Smooth muscle cell of the brain vasculature (primary cell): Measurements from ENCODE around the gene TPD52L2.
"Not testable (repeated sequence)": the region's sequence is repeated elsewhere in the genome, so short reads cannot be mapped to it uniquely, and the experiment has no call there.

Source experiments
- DNase-seq: peaks from one replicate; pipeline ENCODE4 v3.0.0-alpha.2; 2012; ENCODE audit warnings: low read depth, low spot score

The TPD52L2 gene

DNA sequence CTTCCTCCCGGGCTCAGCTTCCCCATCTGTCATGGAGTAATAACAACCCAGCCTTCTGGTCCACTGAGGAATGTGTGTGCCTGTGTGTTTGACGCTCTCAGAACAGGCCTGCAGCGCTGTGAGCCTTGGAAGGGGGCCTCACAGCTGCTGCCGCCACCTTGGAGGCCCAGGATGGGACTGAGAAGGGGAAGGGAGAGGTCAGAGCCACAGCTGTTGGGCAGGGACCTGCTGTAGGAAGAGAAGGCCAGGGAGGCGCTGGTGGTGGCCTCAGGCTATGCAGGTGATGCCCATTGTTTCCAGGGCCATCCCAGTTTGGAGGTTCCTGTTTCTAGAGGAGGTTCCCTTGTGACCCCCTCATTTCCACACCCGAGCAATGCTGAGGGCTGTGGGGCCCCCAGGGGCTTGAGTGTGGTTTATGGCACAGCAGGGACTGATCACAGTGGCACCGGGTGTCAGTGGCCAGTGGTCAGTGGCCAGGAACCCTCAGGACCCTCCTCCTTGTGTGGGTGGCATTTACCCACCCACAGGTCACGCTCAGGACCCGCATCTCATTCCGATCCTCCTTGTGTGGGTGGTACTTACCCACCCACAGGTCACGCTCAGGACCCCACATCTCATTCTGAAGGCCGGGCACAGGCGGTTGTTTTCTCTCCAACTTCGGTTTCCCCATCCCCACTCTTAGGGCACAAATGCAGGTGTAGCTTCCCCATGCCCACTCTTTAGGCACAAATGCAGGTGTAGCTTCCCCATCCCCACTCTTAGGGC, 14.0 kb downstream of the TPD52L2 start:
- DNase-seq, result no peak

- DNase-seq, result not testable (repeated sequence)
These were observed 15.8 kb downstream of the TPD52L2 start for GRCh38 chr20:63880901-63881300.

- DNase-seq, result no peak
These were observed 16.6 kb downstream of the TPD52L2 start for GRCh38 chr20:63881451-63882226.

GRCh38 chr20:63882257-63883200, 17.5 kb downstream of the TPD52L2 start:
- no peak for DNase-seq

GRCh38 chr20:63883201-63883593, 18.1 kb downstream of the TPD52L2 start:
- no peak for DNase-seq

DNA sequence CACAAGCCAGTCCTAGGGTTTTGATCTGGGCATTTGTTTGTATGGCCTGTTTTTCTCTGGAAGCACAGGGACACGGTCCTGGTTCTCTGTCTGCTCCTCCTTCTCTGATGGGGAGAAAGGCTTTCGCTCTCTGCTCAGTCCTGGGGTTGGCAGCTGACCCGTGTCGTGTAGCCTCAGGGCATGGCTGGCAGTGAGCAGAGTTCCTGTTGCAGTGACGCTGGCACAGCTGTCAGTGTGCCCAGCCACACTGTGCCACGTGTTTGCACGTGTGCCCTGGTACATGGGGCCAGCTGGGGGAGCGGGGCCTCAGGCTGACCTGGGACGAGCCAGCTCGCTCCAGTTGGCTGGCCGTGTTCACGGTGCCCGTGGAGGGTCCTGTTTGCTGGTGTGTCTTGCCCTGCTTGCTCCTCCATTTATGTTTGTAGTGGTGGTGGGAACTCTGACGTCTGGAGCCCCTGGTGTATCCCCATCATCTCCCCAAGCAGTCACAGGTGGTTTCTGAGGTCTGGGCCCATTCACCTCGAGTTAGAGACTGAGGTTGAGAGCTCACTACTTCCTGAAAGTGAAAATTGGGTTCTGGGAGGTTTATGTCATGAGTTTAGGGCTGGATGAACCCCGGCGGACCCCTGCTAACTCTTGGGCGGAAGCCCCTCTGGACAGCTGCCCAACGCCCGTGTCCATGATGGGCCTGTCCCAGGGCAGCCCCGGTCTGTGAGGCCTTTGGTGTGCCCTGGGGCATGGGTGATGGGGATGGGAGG, 19.6 kb downstream of the TPD52L2 start:
- no peak for DNase-seq

DNA sequence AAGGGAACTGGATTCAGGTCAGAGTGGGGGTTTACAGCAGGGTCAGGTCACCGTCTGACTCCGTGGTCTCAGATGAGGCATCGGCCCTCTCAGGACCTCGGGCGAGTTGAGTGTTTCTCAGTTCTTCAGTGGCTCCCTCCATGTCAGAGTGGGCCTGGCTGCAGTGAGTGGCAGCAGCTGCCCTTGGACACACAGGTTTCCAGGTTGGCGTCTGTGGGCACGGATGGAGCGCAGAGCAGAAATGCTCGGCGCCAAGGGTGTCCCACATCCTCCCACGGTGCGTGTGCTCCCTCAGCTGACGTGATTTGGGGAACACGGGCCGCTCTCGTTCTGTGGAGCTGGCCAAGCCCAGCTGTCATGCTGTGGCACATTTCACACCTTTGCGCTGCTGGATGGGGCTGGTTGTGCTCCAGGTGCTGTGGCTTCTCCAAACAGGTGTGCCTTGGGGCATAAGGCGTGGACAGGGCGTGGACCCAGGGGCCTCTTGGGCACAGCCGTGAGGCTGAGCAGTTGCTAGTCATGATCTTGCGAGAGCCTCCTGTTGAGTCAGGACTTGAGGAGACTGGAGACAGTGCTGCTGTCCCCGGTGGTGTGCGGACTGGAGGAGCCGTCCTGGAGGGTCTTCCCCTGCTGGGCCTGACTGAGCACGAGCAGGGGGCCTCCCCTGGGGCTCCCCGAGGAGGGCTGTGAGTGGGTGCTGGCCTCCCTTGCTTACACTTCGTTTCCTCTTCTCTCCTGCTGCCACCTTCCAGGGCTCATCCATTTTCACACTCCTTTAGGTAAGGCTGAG, 20.4 kb downstream of the TPD52L2 start:
- no peak for DNase-seq

DNA sequence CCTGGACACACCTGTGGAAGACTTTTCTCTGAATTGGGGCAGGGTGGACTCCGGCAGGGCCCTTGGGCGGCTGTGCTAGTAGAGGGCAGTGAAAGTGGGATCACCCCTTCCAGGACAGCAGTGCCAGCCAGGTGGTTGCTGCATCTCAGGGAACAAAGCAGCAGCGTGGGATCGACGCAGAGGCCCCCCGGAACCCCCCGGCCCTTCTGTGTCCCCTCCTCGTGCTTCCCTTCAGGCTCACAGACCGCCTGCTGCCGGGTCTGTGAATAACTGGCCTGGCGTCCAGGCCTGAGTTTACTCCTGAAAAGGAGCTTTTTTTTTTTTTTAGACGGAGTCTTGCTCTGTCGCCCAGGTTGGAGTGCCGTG, 21.0 kb downstream of the TPD52L2 start:
- no peak for DNase-seq

GRCh38 chr20:63886921-63887320, 21.9 kb downstream of the TPD52L2 start:
- DNase-seq, result no peak

GRCh38 chr20:63889241-63890200, 24.5 kb downstream of the TPD52L2 start:
- no peak for DNase-seq

DNA sequence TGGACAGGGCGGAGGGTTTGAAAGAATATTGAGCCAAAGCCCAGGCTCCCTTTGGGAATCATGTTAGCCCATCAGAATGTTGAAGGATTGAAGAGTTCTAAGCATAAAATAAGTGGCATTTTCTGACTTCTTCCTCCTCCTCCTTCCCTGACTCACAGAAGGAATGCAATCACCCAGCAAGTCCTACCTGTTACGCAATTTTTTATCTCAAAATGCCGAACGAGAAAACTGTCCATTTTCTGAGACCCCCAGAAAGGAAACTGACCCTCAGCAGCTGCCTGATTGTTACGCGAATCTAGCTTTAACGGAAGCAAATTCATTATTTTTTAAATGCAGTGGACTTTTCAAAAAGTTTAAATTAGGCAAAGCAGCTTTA, 25.1 kb downstream of the TPD52L2 start:
- DNase-seq, result no peak

- no peak for DNase-seq
These were observed 25.5 kb downstream of the TPD52L2 start for GRCh38 chr20:63890616-63891015.

DNA sequence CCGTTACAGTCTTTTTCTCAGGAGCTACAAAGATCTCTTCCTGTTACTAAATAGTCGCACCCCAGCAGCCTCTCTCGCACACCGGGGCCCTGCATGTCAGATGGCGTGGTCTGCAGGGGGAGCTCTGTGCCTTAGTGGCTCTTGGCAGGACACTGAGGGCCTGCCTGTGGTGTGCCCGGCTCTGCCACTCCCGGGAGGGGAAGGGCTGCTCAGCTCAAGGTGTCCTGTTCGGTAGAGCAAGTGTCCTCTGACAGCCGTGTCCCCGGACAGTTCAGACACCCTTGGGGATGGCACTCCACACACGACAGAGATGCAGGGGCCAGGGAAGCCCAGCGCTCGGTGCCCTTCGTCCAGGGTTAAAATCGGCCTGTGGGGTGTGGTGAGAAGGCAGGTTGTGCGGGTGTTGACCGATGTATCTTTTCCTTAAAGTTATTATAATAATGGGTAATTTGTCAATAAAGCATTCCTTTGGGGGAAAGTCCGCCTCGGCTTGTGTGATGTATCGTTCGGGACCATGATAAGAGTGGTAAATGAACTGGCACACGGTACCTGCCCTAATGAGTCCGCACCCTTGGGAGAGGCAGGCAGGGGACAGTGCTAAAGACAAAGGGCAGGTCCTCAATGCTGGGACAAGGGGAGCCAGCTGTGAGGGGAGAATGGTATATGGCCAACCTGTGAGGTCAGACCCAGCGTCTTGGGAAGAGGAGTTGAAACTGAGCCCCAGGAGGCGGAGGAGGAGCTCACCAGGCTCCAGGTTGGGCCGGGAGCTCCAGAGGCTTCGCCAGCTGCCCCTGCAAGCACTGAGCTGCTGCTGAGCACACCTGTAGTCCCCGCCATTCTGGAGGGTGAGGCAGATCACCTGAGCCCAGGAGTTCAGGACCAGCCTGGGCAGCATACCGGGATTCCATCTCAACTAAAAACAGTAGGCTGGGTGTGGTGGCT, 26.3 kb downstream of the TPD52L2 start:
- no peak for DNase-seq

DNA sequence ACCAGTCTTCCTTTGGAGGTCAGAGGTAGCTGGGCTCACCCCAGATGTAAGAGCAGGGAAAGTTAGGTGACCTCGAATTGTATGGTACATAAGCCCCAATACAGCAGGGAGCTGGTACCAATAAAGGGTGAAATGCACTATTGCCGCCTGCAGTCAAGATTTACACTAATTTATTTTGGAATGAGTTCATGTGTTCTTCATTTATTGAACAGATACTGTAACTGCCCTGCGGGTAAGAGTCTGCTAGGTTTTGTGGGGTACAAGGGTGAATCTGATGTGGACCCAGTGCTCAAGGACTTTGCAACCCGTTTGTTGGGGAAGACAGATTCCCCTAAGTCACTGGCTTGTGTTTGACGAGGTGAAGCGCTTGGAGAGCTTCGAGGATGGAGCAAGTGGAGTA, 27.3 kb downstream of the TPD52L2 start:
- no peak for DNase-seq

DNA sequence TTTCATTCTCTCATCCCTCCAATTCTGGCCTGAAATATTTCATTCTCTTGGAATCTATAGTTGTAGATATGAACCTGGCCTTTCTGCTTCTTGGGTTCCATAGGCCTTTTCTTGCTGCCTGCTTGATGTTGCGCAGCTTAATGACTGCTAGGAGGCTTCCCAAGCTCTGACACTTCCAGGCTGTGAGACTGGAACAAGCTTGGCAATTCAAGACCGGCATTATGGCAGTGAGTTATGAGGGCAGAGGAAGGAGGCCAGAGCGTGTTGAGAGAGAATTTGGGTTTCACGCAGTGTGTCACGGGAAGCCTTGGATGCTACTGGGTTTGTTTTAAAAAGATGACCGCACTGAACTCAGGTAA, 28.9 kb downstream of the TPD52L2 start:
- no peak for DNase-seq

DNA sequence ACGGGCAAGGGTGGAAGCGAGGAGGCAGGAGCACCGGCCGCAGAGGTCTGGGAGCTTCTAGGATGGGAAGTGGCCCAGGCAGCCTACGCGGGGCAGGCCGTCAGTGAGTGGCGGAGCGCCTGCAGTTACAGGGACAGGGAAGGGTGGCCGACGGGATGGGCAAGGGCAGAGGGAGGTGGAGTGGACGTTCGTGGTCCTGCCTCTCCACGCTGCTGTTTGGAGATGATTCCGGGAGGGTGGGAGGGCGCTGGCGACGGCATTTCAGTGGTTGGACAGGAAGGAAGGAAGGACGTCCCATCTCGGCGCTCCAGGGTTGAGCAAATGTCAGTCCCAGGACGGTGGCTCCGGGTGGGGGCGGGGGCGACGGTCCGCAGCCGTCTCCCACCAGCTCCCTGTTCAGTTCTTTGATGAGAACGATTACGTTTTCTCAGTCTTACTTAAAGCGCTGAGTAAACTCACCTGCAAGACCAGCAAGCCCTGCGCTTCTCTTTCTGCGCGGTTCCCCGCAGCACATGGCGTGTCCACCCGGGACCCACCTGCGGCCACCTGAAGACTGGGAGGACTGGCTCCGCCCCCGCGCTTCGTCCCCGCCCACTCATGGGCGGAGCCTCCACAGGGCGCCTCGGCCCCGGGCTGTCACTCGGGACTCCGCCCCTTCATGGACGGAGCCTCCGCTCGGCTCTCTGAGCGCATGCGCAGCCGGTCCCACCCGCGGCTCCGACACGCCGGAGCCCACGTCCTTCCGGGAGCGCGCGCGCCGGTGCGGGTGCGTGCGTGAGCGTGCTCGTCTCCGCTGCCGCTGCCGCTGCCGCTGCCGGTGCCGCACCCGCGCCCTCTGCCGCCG, 29.5 kb downstream of the TPD52L2 start, which contains the start of gene DNAJC5:
TSS of gene DNAJC5 (plus strand) at position 769 of the 844 bp plus-strand sequence. CDS start 33,220 bp downstream, outside the sequence.
- DNase-seq, result peak; percentile 79
